Lower leg skin (tissue), 4 donors: Measurements from ENCODE around the gene TRAPPC3L. TPM values are rescaled to one million over a fixed set of nuclear protein-coding genes. Genes with fewer than 3 reads are reported as not detected.

Experiments
- DNase-seq, 2 donors: peaks; one replicate each; pipeline ENCODE4 v3.0.0-alpha.2; 2019; ENCODE audit warnings: low spot score in 2 of 2
- H3K4me3 ChIP-seq: fragments of 200-600 bp; sonication (generic); 2 replicates; pipeline ENCODE4 v1.5.1; 2017; ENCODE audit warnings: mild to moderate bottlenecking, low read depth; ENCODE audit not compliant: poor library complexity, severe bottlenecking
- POLR2A ChIP-seq, 2 donors: fragments of 450-650 bp; IDR thresholded peaks; one replicate each; pipeline ENCODE4 v1.6.1; 2016 to 2017; ENCODE audit warnings: antibody characterized with exemption in 2 of 2, mild to moderate bottlenecking in 1 of 2, moderate library complexity in 1 of 2
- WGBS, 2 donors: methylation state at CpG; one replicate each; pipeline ENCODE4 v1.1.5; 2018; 5-methylcytosine and 5-hydroxymethylcytosine counted together
- intact Hi-C: fragments of 100-400 bp; cut with DNase I; formaldehyde crosslinking; loops from one replicate; pipeline ENCODE4 v1.15.0; 2023; ENCODE audit warnings: low total_unique reads
- total RNA-seq, 4 donors: library from RNA; depleted of rRNA; stranded (reverse); fragments of >200 nt; gene quantifications; one replicate each; pipeline ENCODE4 v1.1.0, GENCODE V29; 2016
- TF ChIP-seq, protein P1 (sequence below), 3 donors: fragments of 450-650 bp; IDR thresholded peaks; one replicate each; pipeline ENCODE4 v1.5.1; 2016; ENCODE audit warnings: antibody characterized with exemption in 3 of 3, mild to moderate bottlenecking in 3 of 3, moderate library complexity in 2 of 3

The TRAPPC3L gene
- not detected for total RNA-seq

DNA sequence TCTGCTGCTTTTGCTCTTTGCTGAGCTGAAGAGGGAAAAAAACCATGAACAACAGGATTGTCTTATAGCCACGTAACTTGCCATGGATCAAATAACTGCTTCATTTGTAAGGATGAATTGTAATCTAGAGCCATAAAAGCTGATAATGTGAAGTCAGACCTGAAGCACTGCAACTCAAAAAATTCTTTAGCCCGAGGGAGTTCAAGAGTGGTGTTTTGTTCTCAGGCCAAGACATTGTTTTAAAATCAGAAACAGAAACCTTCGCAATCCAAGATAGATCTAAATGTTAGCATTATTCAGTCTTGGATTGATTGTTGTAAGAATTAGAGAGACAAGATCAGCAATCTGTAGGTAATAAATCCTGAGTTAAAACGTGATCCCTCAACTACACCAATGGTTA, at the start of gene TRAPPC3L:
Gene TRAPPC3L (minus strand): TSS at position 34 of the 400 bp plus-strand sequence. CDS start 170 bp downstream, outside the sequence.
- no peak for DNase-seq

DNA sequence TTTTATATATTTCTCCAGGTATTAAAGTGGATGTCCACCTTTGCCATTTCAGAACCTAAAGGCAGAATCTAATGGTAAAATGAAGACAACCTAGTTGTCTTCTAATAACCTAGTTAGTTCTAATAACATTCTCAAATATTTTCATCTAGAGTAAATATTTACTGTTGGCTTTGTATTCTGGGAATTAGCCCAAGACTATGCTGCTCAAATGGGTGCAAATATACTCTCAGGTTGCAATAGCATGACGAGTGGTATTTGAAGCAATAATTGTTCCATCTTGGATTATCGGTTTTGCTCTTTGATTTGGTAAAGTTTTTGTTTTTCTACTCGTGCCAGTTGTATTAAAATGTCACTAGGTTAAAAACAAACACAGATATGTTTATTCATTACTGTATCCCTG, 49.8 kb upstream of the TRAPPC3L start:
- 85 to 93% methylated on average over 3 of the region's 3 CpGs for WGBS, 2 donors
- intact Hi-C loops = no loop called here
- TF ChIP-seq, protein P1, sequence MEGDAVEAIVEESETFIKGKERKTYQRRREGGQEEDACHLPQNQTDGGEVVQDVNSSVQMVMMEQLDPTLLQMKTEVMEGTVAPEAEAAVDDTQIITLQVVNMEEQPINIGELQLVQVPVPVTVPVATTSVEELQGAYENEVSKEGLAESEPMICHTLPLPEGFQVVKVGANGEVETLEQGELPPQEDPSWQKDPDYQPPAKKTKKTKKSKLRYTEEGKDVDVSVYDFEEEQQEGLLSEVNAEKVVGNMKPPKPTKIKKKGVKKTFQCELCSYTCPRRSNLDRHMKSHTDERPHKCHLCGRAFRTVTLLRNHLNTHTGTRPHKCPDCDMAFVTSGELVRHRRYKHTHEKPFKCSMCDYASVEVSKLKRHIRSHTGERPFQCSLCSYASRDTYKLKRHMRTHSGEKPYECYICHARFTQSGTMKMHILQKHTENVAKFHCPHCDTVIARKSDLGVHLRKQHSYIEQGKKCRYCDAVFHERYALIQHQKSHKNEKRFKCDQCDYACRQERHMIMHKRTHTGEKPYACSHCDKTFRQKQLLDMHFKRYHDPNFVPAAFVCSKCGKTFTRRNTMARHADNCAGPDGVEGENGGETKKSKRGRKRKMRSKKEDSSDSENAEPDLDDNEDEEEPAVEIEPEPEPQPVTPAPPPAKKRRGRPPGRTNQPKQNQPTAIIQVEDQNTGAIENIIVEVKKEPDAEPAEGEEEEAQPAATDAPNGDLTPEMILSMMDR (IDR thresholded peaks at IDR 0.05) = no peak
- no peak for TF ChIP-seq POLR2A (IDR thresholded peaks at IDR 0.05)

More for the DNA sequence above, at the start of gene TRAPPC3L:
- H3K4me3 ChIP-seq = no peak within 1 kb of the TSS
- 30 to 42% methylated on average over 4 of the region's 4 CpGs for WGBS, 2 donors
- TF ChIP-seq, protein P1 (IDR thresholded peaks at IDR 0.05) = no peak
- no peak for TF ChIP-seq POLR2A (IDR thresholded peaks at IDR 0.05)
- intact Hi-C loops = no loop called here

DNA sequence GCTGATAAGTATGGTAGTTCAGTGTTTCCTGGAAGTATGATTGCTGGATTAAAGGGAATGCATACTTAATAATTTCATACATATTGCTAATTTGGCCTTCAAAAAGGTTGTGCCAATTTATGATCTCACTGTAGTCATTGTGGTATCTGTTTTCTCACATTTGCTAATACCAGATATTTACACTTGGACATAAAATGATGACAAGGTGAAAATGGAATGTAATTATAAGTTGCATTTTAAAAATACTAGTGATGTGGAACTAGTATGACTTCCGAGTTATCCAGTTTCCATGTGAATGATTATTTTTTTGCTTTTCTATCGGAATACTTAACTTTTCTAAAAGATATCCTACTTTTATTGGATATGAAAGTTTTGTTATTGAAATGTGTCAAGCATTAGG, 41.3 kb upstream of the TRAPPC3L start:
- no peak overlapping the region for H3K4me3 ChIP-seq
- intact Hi-C loops = no loop called here
- no peak for DNase-seq
- TF ChIP-seq, protein P1 (IDR thresholded peaks at IDR 0.05) = no peak
- 95 to 97% methylated on average over 2 of the region's 2 CpGs for WGBS, 2 donors

More for the DNA sequence above, 49.8 kb upstream of the TRAPPC3L start:
- no peak overlapping the region for H3K4me3 ChIP-seq
- no peak for DNase-seq

DNA sequence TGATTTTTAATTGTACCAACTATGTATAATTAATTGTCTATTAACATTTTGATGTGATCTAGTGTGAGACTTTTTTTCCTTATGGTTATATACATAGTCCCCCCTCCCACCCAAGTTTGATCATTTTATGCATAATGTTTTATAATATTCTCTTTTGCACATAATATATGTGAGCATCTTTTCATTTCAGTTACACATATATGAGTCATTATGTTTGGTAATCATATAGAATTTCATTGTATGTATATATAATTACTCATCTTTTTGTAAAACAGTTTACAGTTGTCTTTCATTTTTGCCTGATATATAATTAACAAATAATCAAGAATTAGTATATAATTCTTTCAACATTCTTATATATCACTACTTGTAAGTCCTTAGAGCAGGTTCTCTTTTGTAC, 40.8 kb upstream of the TRAPPC3L start:
- H3K4me3 ChIP-seq = no peak overlapping the region
- TF ChIP-seq, protein P1 (IDR thresholded peaks at IDR 0.05) = no peak
- no peak for TF ChIP-seq POLR2A (IDR thresholded peaks at IDR 0.05)
- intact Hi-C loops = no loop called here
- DNase-seq = no peak

DNA sequence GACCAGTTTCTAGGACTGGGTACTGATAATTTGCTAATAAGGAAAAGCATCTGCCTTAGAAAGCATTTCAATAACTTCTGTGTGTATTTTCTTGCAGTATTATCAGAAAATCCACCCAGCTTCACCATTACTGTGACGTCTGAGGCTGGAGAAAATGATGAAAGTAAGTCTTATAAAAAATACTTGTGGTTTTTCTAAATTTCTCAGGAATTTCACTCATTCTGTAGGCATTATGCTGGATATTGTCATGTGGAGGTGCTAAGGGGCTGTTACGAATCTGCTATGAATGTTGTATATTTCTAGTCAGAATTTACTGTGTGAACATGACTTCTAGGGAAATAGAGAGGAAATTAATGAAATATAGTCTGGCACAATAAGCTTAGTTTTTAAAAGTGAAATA, 34.7 kb upstream of the TRAPPC3L start:
- TF ChIP-seq, protein P1 (IDR thresholded peaks at IDR 0.05) = no peak
- TF ChIP-seq POLR2A (IDR thresholded peaks at IDR 0.05) = no peak
- WGBS, 2 donors = 88 to 92% methylated on average over 2 of the region's 2 CpGs
- DNase-seq = no peak
- H3K4me3 ChIP-seq = no peak overlapping the region
- intact Hi-C loops = no loop called here

DNA sequence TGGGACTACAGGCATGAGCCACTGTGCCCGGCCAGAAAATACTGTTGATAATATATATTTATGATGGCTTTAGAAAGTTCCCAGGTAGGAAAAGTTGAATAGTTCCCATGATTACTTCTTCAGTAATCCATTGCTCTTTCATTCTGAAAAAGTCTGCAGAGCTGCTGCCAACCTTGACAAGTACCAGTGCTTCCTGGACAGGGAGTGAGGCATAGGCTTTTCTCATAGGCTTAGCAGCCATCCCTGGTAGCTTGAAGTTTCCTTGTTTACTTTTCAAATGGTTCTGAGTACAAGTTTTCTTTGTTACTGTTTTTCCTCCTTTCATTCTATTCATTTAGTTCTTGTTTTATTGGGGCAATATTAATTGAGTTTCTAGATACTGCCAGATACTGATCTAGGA, 33.7 kb upstream of the TRAPPC3L start:
- no peak for TF ChIP-seq POLR2A (IDR thresholded peaks at IDR 0.05)
- TF ChIP-seq, protein P1 (IDR thresholded peaks at IDR 0.05) = no peak
- intact Hi-C loops = no loop called here
- H3K4me3 ChIP-seq = no peak overlapping the region
- DNase-seq = no peak
- 100% methylated on average over 1 of the region's 1 CpG for WGBS, 2 donors
